Measurements from ENCODE around the gene PIRT.

Gene PIRT

DNA sequence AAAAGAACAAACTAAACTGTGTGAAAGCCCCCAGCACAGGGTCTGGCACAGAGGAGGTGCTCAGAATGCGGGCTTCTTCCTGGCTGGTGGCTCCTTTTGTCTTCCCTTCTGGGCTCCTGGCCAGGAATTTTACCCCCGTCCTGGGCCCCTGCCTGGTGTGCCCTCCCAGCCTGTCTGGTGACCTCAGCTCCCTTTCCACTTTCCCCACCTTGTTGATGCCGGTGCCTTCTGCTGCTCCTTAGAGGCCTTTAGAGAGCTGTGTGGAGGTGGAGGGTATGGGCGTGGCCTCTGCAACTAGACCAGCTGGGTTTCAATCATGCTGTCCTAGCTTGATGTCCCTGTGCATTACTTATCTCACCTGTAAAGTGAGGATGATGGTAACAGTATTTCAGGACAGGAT lies 16.8 kb downstream of the PIRT start:
- no peak for DNase-seq

DNA sequence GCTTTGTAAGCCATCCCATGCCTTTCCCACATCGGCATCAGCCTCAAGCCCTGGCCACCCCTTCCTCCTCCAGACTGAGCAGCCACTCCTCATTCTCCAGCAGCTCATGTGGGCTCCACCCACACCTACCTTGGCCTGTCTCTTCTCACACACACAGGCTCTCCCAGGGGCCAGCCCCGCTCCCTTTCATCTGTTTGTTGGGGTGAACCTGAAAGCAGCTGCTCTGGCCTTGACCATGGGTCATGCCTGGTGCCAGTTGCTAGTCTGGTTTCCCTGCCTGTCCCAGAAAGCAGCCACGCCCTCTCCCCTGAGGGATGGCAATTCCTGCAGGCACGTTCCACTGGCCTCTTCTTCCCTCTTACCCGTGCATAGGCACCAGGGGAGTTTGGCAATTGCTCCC lies 22.6 kb downstream of the PIRT start:
- DNase-seq: no peak

DNA sequence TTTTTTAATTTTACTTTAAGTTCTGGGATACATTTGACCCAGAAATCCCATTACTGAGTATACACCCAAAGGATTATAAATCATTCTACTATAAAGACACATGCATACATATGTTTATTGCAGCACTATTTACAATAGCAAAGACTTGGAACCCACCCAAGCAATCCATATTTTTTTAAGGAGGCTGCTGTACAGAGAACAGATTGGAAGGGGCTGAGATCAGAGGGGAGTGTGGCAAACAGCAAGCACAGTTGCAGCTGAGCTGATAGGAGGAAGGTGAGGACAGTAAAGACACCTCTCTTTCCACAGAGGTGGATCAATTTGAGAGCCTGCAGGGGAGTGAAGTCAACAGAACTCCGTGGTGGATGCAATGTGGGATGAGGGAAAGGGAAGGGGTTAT lies 23.8 kb downstream of the PIRT start:
- no peak for DNase-seq

DNA sequence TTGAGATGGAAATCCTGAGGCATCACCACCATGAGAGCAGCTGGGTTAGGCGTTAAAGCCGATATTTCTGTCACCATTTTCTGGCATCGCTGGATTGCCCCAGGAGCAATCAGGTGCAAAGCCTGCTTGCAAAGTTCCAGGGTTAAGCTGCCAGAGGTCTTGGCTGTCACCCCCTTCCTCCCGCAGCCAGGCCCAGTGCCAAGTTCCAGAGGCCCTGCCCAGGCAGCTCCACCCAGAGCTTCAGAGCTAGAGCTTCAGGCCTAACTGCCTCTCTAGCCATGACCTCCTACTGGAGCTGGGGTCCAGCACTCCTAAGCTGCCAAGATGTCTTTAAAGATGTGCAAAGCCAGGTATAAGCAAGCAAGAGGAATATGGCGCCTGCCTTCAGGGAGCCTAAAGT lies 25.2 kb downstream of the PIRT start:
- no peak for DNase-seq

DNA sequence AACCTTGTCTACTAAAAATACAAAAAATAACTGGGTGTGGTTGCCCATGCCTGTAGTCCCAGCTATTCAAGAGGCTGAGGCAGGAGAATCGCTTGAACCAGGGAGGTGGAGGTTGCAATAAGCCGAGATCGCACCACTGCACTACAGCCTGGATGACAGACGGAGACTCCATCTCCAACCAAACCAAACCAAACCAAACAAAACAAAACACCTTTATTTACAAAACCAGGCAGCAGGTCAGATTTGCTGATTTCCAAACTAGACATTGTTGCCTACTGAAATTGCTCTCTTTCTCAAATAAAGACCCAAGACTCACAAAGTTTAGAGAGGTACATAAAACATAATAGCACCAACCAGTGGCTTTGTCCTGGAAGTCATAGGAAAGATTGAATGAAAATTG lies 28.3 kb downstream of the PIRT start:
- no peak for DNase-seq

DNA sequence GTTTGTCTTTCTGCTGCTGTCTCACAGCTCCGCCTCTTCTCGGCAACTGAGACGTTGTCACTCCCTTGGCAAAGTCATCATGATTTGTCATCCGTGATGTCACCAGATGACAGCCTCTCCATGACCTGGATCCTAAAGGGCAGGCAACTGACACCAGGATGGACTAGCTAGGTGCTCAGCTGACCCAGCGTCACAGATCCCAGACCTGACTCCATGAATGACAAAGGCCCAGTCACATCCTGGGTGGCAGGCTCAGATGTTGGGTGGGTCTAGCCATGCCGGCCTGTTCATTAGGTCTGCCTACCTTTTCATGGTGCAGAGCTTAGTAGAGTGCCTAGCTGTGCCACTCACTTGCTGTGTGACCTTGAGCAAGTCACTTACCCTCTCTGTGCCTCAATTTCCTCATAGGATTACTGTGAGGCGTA lies 30.2 kb downstream of the PIRT start:
- no peak for DNase-seq

DNA sequence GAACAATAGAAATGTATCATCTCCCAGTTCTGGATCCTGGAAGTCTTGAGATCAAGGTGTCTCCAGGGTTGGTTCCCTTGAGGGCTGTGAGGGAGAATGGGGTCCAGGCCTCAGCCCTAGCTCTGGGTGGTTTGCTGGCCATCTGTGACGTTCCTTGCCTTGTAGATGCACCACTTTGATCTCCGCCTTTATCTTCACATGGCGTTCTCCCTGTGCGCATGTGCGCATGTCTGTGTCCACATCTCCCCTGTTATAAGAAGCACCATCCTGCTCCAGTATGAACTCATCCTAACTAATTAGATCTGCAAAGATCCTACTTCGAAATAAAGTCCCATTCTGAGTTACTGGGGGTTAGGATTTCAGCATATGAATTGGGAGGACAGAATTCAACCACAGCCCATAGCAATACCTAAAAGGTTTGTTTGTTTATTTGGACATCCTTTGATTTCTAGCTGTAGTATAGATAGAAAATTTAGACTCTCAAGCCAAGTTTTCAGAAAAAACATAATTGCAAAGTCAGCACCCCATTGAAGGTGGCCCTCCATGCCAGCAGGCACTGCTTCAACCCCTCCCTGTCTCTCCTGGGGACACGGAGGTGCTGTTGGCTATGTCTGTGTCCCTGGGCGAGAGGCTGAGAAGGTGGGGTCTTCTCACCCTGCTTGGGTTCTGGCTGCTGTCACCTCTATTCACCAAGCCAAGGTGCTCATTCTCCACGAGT lies 31.2 kb downstream of the PIRT start:
- no peak for DNase-seq

DNA sequence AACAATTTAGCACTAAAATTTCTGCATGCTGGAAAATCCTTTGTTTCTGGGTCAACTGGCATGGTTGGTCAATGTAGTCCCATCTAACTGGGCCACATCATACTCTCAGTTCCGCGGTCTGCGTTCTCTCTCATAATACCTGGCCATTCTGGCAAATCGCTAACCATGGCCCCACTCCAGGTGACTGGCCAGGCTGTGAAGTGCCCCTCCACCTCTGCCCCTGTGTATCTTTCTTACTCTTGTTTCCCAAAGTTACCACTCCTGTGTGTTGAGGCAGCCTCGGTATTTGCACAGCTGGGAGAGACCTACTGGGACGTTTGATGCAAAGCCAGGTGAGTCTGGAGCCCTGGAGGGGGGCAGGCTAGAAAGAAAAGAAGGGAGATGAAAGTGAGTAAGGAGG lies 32.0 kb downstream of the PIRT start:
- DNase-seq: no peak

DNA sequence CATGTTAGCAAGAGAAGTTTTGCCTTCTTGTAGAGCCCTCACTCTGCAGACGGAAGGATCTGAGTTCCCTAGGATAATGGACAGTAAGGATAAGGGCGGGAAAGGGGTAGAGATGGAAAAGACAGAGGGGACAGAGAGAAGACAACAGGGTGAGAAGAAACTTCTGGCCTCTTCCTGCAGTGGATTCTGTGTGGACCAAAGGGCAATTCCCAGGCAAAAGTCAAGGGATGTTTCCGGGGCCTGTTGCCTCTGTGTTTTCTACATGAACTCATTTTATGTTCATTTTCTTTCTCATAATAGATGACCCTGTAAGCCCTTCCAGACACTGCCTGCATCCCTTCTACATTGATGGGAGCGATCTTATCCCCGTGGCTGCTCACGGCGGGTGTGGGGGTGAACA lies 33.3 kb downstream of the PIRT start:
- no peak for DNase-seq

DNA sequence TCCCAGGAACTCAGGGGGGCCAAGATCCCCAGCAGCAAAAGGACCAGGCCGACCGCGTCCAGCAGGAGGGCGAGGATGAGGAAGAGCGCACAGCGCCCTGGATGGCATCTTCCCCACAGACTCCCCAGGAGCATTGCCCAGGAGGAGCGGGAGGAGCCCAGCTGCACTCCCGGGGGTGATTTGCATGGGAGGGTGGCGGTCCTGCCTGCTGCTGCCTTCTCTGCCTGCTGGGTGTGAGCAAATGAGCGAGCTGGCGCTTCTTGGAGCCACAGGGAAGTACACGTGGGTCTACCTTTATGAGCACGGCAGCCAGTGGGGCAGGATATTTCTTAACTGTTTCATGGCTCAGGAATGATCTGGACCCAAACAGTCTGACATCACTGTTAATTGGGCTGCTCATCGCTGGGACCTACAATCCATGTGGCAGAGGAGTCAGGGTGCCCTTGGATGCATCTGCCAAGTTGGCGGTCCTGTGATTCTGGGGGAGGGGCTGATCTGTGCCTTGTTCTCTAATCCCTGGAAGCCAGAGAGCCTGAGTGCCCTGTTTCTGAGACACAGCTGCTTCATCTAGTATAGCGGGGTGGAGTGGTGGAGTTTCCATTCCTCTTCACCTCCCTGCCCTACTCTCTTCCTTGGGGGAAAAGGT lies 33.9 kb downstream of the PIRT start, which contains the start of gene TMEM238L:
TSS of gene TMEM238L (minus strand) at position 270 of the 646 bp plus-strand sequence. CDS start at position 134, 136 bp downstream.
- DNase-seq: no peak

DNA sequence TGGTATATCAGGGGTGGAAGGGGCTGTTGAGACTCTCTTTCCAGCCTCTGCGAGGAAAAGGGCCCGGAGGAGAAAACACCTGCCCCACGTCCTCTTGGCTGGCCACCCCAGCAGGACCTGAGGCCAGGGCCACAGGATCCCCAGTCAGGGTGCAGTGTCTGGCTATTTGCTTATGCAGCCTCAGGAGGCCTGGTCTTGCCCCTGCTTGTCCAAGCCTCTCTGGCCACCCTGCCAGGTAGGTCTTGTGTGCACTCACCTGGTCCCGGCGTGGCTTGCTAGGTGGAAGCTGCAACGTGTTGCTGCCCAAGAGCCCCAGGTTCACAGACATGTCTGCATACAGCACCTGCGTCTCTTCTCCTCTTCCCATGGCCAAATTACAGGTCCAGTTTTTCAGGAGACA lies 34.5 kb downstream of the PIRT start:
- DNase-seq: no peak

DNA sequence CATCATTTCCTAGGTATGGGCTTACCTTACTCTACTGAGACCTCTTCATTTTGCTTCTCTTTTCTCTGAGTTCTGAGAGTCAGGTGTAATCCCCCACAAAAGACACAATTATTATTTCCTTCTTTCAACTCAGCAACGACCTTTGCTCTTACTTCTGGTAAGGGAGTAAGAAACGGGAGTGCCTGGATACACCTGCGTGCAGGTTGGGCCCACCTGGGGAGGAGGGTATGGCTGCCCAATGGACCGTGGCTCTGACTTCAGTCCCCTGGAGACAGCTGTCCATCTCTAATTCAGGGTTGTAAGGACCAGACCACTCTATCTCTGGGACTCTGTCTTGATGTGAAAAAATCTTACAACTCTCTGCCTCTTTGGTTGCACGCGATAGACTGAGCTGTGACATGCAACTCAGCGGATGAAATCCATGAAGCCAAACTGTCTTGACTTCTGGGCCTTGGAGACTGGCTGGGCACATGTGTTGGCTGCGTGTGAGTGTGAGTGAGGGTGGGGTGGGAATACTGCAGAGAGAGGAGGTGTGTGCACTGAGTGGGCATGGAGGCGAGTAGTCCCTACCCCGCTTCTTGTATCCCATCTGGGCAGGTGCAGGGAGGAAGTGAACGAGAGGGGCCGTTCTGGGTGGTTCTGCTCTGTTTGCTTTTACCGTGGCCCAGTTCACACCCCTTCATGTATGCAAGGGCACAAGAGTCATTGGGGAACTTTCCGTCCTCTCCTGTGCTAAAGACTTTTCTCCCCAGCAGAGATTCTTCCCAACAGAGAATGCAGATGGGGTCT lies 35.2 kb downstream of the PIRT start:
- no peak for DNase-seq

DNA sequence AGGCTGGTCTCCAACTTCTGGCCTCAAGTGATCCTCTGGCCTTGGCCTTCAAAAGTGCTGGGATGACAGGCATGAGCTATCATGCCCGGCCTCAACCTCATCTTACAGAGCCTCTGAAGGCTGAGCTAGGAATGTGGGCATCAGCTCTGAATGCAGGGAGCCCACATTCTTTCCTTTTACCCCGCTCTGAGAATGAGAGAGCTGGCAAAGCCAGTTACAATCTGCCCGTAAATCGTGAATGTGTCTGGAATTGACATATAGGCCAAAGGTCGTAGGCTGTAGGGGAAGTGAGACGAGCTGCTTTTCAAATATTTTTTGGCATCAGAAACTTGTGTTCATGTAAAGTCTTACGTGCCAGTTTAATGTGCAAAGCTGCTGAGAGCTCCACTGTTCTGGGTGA lies 38.5 kb downstream of the PIRT start:
- DNase-seq: no peak

DNA sequence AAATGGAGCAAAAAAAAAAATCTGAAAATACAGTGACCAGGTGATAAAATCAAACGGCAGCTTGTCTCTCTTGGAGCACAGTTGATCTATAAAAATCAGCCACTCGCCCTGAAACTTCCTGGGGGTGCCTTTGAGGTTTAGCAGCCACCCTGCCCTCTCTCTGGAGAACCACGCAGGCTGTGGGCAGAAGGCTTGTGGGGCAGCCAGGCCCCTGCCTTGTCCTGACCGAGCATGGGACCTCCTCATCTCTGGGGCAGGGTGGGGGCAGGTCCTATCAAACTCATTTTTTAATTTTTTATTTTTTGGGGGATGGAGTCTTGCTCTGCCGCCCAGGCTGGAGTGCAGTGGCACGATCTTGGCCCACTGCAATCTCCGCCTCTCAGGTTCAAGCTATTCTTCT lies 39.0 kb downstream of the PIRT start:
- no peak for DNase-seq

DNA sequence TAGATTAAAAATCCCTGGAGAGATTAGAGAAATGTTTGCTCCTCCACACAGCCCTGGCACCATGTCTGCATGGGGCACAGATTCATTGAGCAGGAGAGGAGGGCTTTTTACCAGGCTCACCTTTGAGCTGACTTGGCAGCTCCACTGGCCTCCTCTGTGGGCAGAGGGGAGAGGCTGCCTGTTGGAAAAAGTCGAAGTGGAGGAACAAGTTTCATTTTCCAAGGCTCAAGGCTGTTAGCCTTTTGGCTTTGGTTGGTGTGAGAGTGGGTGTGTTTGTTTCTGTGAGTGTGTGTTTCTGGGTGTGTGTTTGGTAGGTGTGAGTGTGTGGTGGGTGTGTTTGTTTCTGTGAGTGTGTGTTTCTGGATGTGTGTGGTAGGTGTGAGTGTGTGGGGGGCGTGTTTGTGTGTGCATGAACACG lies 39.5 kb downstream of the PIRT start:
- no peak for DNase-seq

DNA sequence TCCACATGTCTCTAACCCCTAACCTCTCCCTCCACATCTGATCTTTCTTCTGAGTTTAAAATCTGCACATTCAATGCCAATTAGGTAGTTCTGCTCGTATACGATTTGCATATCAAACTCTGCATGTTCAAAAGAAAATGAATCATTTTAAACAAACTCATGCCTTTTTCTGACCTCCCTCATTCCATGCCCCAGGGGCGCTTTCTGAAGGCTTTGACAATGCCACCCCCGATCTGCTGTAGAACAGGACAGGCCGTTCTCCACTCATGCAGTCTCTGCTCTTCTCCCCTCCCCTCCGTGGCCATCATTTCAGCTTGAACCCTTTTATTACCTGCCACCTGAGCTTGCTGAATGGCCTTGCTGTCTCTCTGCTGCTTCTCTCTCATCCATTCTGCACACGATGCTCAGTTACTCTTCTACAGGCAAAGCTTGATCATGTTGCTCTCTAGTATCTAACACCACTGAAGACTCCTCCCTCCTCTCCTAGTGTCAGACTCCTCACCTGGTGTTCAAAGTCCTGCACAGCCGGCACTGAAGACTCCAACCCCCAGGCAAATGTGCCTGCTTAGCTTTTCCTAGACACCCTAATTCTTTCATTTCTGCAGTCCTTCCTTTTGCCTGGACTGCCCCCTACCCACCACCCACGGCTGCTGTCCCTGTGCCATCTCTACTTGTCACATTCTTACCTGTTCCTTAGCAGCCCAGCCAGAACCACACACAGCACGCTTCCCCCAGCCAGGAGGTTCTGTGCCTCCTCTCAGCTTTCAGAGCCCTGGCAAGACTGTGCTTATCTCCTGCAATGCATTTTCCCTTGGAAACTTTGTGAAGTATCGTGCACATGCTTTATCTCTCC lies 40.2 kb downstream of the PIRT start:
- DNase-seq: no peak

DNA sequence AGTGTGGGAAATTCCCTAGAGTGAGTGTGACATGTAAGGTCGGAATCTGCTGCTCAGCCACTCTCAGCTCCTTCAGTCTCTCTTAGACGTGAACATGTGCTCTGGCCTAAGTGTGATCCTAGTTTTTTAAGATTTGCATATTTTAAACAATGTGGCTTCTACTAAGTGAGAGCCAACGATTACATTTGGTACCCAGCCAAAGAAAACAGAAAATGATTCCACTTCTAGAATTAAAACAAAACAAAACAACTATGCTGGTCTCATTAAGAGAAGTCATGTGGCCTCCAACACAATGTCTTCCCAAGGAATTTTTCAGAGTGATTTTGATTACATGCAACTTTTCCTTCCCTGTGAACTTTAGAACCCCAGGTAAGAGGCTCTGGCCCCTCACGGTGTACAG lies 44.1 kb downstream of the PIRT start:
- no peak for DNase-seq

DNA sequence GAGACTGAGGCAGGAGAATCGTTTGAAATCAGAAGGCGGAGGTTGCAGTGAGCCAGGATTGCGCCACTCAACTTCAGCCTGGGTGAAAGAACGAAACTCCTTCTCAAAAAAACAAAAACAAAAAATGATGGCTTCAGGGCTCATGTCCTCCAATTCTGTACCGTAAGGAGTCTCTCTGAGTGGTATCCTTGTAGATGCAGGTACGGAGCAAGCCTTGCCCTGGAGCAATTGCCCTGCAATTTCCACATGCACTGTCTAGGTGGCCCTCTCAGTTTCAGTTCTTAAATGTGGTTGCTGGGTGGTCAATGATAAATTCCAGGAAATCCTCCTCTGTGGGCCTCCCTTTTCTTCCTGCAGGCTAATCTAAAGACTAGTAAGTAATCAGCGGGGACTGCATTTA lies 44.6 kb downstream of the PIRT start:
- DNase-seq: no peak

DNA sequence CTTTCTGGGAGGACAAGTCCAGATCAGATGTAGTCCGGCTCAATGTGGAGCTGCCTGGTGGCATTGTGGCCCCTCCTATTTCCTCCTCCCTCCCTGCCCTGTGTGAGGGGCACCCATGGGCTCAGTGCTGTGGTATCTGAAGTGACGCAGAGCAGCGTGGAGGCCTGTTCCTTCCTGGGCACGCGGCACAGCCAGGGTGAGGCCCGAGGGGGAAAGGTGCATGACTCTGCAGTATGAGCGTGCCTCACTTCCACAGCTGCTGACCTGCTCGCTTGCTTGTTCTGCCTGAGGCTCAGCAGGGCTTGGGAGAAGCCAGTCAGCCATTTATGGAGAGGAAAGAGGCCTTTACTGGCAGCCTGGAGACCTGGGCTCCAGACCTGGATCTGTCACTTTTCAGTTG lies 45.7 kb downstream of the PIRT start:
- no peak for DNase-seq

DNA sequence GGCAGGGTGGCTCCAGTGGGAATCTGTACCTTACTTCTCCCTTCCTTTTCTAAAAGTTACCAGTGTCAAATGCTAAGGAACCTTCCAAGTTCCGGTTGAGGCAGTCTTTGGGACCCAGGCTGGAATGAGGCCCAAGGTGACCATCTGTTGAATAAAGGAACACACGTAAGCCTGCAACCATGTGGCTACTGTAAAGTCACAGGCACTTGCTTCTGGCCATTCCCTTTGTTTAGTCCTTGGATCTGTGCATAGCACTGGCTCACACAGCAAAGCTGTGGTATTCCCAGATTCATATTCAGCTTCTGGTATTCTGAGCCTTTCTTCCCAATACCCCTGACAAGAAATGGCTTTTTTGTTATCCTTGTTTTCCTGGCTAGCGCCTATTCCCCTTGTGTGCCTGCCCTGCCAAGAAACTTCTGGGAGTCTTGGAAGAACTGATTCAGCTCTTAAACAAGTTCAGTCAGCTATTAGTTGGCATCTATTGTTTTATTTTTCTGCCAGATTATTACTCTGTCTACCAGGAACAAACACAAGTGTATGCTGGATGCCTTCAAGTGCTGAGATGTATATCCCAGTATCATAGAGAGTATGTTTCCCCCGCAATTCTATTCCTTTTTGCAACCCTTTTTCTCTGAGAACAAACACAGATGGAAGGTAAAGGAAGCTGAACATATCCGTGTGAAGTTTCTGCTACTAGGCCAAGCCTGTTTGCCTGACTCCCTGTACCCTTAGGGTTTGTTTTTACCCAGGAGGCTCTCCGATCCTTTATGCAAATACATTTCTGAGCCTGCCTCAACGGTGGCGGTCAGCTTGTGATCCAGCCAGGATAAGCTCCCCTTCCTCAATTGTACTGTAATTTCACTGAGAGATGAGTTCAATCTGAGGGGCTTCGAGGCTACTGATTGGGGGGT lies 47.1 kb downstream of the PIRT start:
- DNase-seq: no peak

DNA sequence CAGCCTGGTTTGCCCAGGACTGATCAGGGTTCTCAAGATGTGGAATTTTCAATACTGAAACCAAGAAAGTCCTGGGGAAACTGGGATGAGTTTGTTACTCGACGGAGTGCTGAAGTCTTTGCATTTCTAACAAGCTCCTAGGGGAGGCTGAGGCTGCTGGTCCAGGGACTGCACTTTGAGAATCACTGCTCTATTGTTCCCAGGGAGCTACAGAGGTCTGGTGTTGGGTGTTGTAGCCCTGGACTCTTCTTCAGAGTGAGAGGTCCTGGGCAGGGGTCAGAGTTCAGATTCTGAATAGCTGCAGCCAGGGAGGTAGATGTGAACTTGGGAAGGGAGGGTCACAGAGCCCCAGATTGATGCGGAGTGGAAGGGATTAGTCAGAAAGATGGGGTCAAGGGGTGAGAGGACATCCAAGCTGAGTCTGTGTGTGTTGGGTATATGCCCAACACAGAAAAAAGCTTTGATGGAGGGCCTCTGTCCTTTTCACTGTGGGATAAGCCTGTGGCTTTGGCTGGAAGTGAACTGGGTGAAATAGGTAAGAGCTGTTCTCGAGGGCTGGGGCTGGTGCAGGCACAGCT lies 48.1 kb downstream of the PIRT start:
- no peak for DNase-seq
